ENCODE data around the gene BPIFA1. TPM values are rescaled to one million over a fixed set of nuclear protein-coding genes. Genes with fewer than 3 reads are reported as not detected.

BPIFA1 gene
- polyA plus RNA-seq, 1 experiment: not detected

DNA sequence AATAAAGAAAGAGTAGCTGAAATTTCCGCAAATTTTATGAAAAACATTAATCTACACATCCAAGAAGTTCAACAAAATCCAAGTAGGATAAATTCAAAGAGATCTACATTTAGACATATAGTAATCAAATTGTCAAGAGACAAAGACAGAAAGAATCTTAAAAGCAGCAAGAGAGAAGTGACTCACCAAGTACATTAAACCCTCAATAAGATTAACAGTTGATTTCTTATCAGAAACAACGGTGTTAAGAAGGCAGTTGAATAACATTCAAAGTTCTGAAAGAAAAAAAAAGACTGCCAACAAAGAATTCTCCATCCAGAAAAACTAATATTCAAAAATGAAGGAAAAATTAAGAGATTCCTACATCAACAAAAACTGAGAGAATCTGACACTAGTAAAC lies 19.2 kb downstream of the BPIFA1 start:
- TF ChIP-seq, protein P1, sequence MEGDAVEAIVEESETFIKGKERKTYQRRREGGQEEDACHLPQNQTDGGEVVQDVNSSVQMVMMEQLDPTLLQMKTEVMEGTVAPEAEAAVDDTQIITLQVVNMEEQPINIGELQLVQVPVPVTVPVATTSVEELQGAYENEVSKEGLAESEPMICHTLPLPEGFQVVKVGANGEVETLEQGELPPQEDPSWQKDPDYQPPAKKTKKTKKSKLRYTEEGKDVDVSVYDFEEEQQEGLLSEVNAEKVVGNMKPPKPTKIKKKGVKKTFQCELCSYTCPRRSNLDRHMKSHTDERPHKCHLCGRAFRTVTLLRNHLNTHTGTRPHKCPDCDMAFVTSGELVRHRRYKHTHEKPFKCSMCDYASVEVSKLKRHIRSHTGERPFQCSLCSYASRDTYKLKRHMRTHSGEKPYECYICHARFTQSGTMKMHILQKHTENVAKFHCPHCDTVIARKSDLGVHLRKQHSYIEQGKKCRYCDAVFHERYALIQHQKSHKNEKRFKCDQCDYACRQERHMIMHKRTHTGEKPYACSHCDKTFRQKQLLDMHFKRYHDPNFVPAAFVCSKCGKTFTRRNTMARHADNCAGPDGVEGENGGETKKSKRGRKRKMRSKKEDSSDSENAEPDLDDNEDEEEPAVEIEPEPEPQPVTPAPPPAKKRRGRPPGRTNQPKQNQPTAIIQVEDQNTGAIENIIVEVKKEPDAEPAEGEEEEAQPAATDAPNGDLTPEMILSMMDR (IDR thresholded peaks at IDR 0.05; ENCODE audit: low read depth, low read length): no peak
- ChIA-PET CTCF (no interaction called here), POLR2A (no interaction called here)
- Histone ChIP-seq H3K9me3 (ENCODE audit: control insufficient read depth, insufficient read depth, low read length) (no peaks in the 10 kb centered on the region), H3K27me3 (ENCODE audit: control insufficient read depth, insufficient read depth, low read length) (no peaks in the 10 kb centered on the region), H3K4me3 (ENCODE audit: low read depth, low read length) (no peak overlapping the region), H3K27ac (ENCODE audit: low read depth, low read length) (no peak overlapping the region)
- DNase-seq (ENCODE audit: low read depth, low spot score): no peak

DNA sequence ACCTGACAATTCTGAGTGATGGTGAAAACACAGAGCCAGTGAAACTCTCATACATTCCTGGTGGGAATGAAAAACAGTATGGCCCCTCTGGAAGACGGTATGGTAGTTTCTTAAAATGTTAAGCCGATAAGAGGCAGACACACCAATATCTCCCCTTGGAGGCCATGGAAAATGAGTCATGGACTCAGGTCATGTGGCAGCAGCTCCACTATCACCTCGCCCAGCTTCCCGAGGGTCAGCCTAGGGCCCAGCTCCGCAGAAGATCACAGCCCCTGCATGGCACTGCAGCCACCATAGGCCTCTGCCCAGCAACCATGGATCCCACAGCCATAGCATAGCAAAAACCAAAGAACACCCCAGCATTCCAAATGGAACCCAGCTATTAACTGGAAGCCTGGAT lies 21.4 kb downstream of the BPIFA1 start:
- TF ChIP-seq, protein P1 (IDR thresholded peaks at IDR 0.05; ENCODE audit: low read depth, low read length): no peak
- DNase-seq (ENCODE audit: low read depth, low spot score): no peak
- POLR2A ChIA-PET: no interaction called here
- no peaks in the 10 kb centered on the region for H3K9me3 ChIP-seq (ENCODE audit: control insufficient read depth, insufficient read depth, low read length)
- CTCF ChIA-PET: no interaction called here
- H3K27ac ChIP-seq (ENCODE audit: low read depth, low read length): no peak overlapping the region
- peaks cover 3% of the 10 kb centered on the region for H3K27me3 ChIP-seq (ENCODE audit: control insufficient read depth, insufficient read depth, low read length)
- H3K4me3 ChIP-seq (ENCODE audit: low read depth, low read length): no peak overlapping the region

DNA sequence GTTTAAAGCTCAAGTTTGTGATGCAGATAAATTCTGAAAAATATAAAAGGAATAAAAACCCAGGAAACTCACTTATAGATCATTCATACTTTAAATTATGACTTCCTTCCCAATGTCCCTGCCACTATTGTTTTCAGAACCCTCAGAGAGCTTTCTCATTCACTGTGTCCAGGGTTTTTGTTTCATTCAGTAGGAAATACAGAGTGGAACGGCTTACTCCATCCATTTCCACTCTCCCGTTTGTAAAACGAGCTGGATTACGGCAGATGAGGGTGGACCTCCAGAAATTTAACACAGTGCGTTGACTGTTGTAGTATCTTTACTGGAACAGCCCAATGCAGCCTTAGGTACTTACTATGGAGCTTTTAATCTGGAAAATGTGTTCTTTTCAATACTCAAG lies 23.6 kb downstream of the BPIFA1 start:
- H3K4me3 ChIP-seq (ENCODE audit: low read depth, low read length): no peak overlapping the region
- CTCF ChIA-PET: interaction anchor here (0.5 to 0.7 kb wide), 3 partner anchors 37 to 349 kb away, joined by 3 to 9 read pairs (median 3); no protein-coding TSS in a partner anchor
- TF ChIP-seq, protein P1 (IDR thresholded peaks at IDR 0.05; ENCODE audit: low read depth, low read length): no peak
- POLR2A ChIA-PET: no interaction called here
- H3K9me3 ChIP-seq (ENCODE audit: control insufficient read depth, insufficient read depth, low read length): no peaks in the 10 kb centered on the region
- H3K27me3 ChIP-seq (ENCODE audit: control insufficient read depth, insufficient read depth, low read length): peaks cover 3% of the 10 kb centered on the region
- no peak for DNase-seq (ENCODE audit: low read depth, low spot score)
- H3K27ac ChIP-seq (ENCODE audit: low read depth, low read length): no peak overlapping the region

DNA sequence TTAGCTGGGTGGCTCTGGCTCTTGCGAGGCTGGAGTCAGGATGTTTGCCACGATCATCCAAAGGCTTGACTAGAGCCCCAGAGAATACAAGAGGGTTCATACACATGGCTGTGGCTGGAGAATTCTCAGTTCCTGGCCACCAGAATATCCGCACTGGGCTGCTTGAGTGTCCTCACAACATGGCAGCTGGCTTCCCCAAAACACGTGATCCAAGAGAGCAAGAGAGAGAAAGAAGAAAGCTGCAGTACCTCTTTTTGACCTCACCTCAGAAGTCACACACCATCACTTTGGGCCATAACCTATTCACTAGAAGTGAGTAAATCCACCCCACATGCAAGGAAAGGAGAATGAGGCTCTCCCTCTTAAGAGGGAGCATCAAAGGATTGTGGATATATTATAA lies 25.7 kb downstream of the BPIFA1 start:
- ChIA-PET POLR2A (no interaction called here), CTCF (interaction anchor here (1.8 kb wide), 1 partner anchor 10 kb away, joined by 4 read pairs; no protein-coding TSS in a partner anchor)
- TF ChIP-seq, protein P1 (IDR thresholded peaks at IDR 0.05; ENCODE audit: low read depth, low read length): no peak
- H3K4me3 ChIP-seq (ENCODE audit: low read depth, low read length): no peak overlapping the region
- no peak overlapping the region for H3K27ac ChIP-seq (ENCODE audit: low read depth, low read length)
- no peaks in the 10 kb centered on the region for H3K9me3 ChIP-seq (ENCODE audit: control insufficient read depth, insufficient read depth, low read length)
- no peak for DNase-seq (ENCODE audit: low read depth, low spot score)
- peaks cover 3% of the 10 kb centered on the region for H3K27me3 ChIP-seq (ENCODE audit: control insufficient read depth, insufficient read depth, low read length)

DNA sequence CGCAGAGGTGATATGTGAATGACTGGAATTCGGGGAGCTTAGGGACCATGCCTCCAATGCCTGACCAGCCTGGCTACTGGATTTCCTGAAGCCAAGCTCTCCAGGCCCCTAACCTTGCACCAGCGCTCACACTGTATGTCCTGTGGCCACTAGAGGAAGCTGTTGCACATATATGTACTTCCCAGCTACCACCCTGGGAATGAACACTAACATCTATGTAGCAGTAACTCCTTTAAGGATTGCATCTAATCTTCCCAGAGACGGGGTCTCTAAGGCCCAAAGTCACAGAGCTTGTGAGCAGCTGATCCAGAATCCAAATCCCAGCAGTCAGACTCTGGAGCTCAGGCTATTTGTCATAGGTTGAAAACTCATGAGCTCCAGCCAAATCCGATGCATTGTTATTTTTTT lies 26.9 kb downstream of the BPIFA1 start:
- TF ChIP-seq, protein P1 (IDR thresholded peaks at IDR 0.05; ENCODE audit: low read depth, low read length): peak; percentile 72
- POLR2A ChIA-PET: no interaction called here
- CTCF ChIA-PET: interaction anchor here (0.6 to 1.8 kb wide), 6 partner anchors 9 to 728 kb away, joined by 3 to 5 read pairs (median 4); no protein-coding TSS in a partner anchor
- no peaks in the 10 kb centered on the region for H3K9me3 ChIP-seq (ENCODE audit: control insufficient read depth, insufficient read depth, low read length)
- no peak overlapping the region for H3K27ac ChIP-seq (ENCODE audit: low read depth, low read length)
- H3K4me3 ChIP-seq (ENCODE audit: low read depth, low read length): no peak overlapping the region
- peaks cover 3% of the 10 kb centered on the region for H3K27me3 ChIP-seq (ENCODE audit: control insufficient read depth, insufficient read depth, low read length)
- peak; percentile 6 for DNase-seq (ENCODE audit: low read depth, low spot score)
